Mammary epithelial cell (primary cell): ENCODE data around the gene OTX2.

ENCODE experiments used
- EZH2 ChIP-seq: IDR thresholded peaks from 2 replicates; pipeline ENCODE4 v1.6.1; 2012; ENCODE audit warnings: low read length, inconsistent platforms, borderline replicate concordance
- TF ChIP-seq, protein P1 (sequence below), 2 donors: IDR thresholded peaks in 1 of 2; conservative IDR thresholded peaks in 1 of 2; 2 replicates each; pipeline ENCODE4 v1.5.1; 2011 to 2012; ENCODE audit warnings: inconsistent platforms in 2 of 2, low read length in 2 of 2, mild to moderate bottlenecking in 2 of 2, control low read depth in 1 of 2, low read depth in 1 of 2; ENCODE audit not compliant: insufficient read depth in 1 of 2; ENCODE audit errors: extremely low read depth in 1 of 2

DNA sequence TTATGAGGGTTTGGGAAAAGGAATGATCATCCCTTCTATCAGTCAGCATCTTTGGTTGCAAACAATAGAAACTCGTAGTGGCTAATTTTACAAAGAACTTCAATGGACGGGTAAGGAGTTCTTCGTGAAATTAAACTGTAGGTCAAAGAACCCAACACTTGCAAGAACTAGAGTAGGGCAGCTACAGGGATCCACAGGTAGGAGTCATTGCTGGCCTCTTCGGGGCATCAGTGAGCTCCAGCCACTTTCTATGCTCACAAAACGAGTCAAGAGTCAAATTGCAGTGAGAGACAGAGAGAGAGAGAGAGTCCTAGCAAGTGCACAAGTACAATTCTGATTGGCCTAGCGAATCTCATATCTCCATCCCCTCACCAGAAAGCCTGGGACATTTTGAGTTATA lies 29.9 kb upstream of the OTX2 start:
- TF ChIP-seq, protein P1, sequence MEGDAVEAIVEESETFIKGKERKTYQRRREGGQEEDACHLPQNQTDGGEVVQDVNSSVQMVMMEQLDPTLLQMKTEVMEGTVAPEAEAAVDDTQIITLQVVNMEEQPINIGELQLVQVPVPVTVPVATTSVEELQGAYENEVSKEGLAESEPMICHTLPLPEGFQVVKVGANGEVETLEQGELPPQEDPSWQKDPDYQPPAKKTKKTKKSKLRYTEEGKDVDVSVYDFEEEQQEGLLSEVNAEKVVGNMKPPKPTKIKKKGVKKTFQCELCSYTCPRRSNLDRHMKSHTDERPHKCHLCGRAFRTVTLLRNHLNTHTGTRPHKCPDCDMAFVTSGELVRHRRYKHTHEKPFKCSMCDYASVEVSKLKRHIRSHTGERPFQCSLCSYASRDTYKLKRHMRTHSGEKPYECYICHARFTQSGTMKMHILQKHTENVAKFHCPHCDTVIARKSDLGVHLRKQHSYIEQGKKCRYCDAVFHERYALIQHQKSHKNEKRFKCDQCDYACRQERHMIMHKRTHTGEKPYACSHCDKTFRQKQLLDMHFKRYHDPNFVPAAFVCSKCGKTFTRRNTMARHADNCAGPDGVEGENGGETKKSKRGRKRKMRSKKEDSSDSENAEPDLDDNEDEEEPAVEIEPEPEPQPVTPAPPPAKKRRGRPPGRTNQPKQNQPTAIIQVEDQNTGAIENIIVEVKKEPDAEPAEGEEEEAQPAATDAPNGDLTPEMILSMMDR (conservative IDR thresholded peaks at IDR 0.05 in 1 of 2, IDR thresholded peaks at IDR 0.05 in 1 of 2; ENCODE audit: extremely low read depth in 1 of 2, insufficient read depth in 1 of 2, low read depth in 1 of 2, low read length in 2 of 2), result no peak
- TF ChIP-seq EZH2, result no peak
